Smooth muscle cell (in vitro differentiated cells): ENCODE measurements around the gene TBC1D3K. TPM values are rescaled to one million over a fixed set of nuclear protein-coding genes. Genes with fewer than 3 reads are reported as not detected.
"Not testable (repeated sequence)": the region's sequence is repeated elsewhere in the genome, so short reads cannot be mapped to it uniquely, and the experiment has no call there.

Experiments used
- DNase-seq: peaks from one replicate; lab custom pipeline; 2025; ENCODE audit not compliant: unreplicated experiment; lab: John Stamatoyannopoulos, UW
- H2AFZ ChIP-seq: fragments of 200-600 bp; sonication (generic); 2 replicates; pipeline ENCODE4 v1.6.0; 2016; ENCODE audit warnings: antibody characterized with exemption, low read depth, mild to moderate bottlenecking
- H3F3A ChIP-seq: fragments of 200-600 bp; sonication (generic); 2 replicates; pipeline ENCODE4 v1.6.0; 2017; ENCODE audit warnings: antibody characterized with exemption, low read depth
- H3K27ac ChIP-seq: fragments of 200-600 bp; sonication (generic); 2 replicates; pipeline ENCODE4 v1.5.1; 2016; ENCODE audit warnings: low read depth, mild to moderate bottlenecking
- H3K27me3 ChIP-seq: fragments of 200-600 bp; sonication (generic); 2 replicates; pipeline ENCODE4 v1.6.1; 2016; ENCODE audit warnings: low read depth, mild to moderate bottlenecking
- H3K36me3 ChIP-seq: fragments of 200-600 bp; sonication (generic); 2 replicates; pipeline ENCODE4 v1.5.1; 2016; ENCODE audit warnings: low read depth
- H3K4me1 ChIP-seq: fragments of 200-600 bp; sonication (generic); 2 replicates; pipeline ENCODE4 v1.5.1; 2016; ENCODE audit warnings: low read depth
- H3K4me2 ChIP-seq: fragments of 200-600 bp; sonication (generic); 2 replicates; pipeline ENCODE4 v1.6.0; 2016; ENCODE audit warnings: mild to moderate bottlenecking
- H3K4me3 ChIP-seq: fragments of 200-600 bp; sonication (generic); 2 replicates; pipeline ENCODE4 v1.5.1; 2016; ENCODE audit warnings: mild to moderate bottlenecking
- H3K79me2 ChIP-seq: fragments of 200-600 bp; sonication (generic); 2 replicates; pipeline ENCODE4 v1.6.0; 2016; ENCODE audit warnings: low read depth, mild to moderate bottlenecking
- H3K9ac ChIP-seq: fragments of 200-600 bp; sonication (generic); 2 replicates; pipeline ENCODE4 v1.6.0; 2016; ENCODE audit warnings: low read depth
- H3K9me3 ChIP-seq: fragments of 200-600 bp; sonication (generic); replicated peaks from 2 replicates; pipeline ENCODE4 v1.5.1; 2016; ENCODE audit warnings: low read depth
- H4K20me1 ChIP-seq: fragments of 200-600 bp; sonication (generic); 2 replicates; pipeline ENCODE4 v1.6.0; 2016; ENCODE audit warnings: low read depth
- CTCF ChIP-seq: fragments of 200-600 bp; sonication (generic); IDR thresholded peaks from 2 replicates; pipeline ENCODE4 v1.5.1; 2017; ENCODE audit warnings: borderline replicate concordance, mild to moderate bottlenecking, antibody characterized with exemption; ENCODE audit not compliant: insufficient read depth, poor library complexity, severe bottlenecking
- WGBS: methylation state at CpG from one replicate; pipeline ENCODE4 v1.1.7; 2016; ENCODE audit warnings: low lambda C conversion rate; 5-methylcytosine and 5-hydroxymethylcytosine counted together
- polyA plus RNA-seq: library from polyadenylated mRNA; unstranded; fragments of >200 nt; fragmentation: Nextera tagmentation; extraction: Ambion mirVana; gene quantifications from 2 replicates; pipeline ENCODE4 v1.2.1, GENCODE V29; 2016
- total RNA-seq: library from RNA; depleted of rRNA; stranded (reverse); fragments of >200 nt; gene quantifications from 2 replicates; pipeline ENCODE4 v1.2.3, GENCODE V29; 2014

The TBC1D3K gene
- total RNA-seq = not detected in 2 replicates
- polyA plus RNA-seq = not detected in 2 replicates

- H3K9ac ChIP-seq, H3K27me3 ChIP-seq, H3K4me3 ChIP-seq, H3K4me1 ChIP-seq, H3K79me2 ChIP-seq, H3K36me3 ChIP-seq, DNase-seq, H3F3A ChIP-seq, H3K9me3 ChIP-seq, H2AFZ ChIP-seq, H4K20me1 ChIP-seq, H3K4me2 ChIP-seq, H3K27ac ChIP-seq: not testable (repeated sequence)
- 90% methylated on average over 2 of the region's 10 CpGs for WGBS
Measured at GRCh38 chr17:37924115-37924514, at the start of gene TBC1D3K. TBC1D3K (plus strand) TSS chr17:37924415; CDS start chr17:37926000, 1,585 bp downstream.

GRCh38 chr17:37884516-37884915, 39.7 kb upstream of the TBC1D3K start:
- no peak overlapping the region for H2AFZ ChIP-seq
- H3K4me2 ChIP-seq = no peak overlapping the region
- H4K20me1 ChIP-seq = no peaks in the 10 kb centered on the region
- H3K36me3 ChIP-seq = no peaks in the 10 kb centered on the region
- H3K79me2 ChIP-seq = no peaks in the 10 kb centered on the region
- H3F3A ChIP-seq = no peaks in the 10 kb centered on the region
- WGBS = 65% methylated on average over 2 of the region's 2 CpGs
- H3K27me3 ChIP-seq = no peaks in the 10 kb centered on the region
- no peak overlapping the region for H3K9ac ChIP-seq
- H3K4me3 ChIP-seq = no peak overlapping the region
- H3K27ac ChIP-seq = no peak overlapping the region
- H3K9me3 ChIP-seq = no peaks in the 10 kb centered on the region
- DNase-seq = no peak
- no peak for TF ChIP-seq CTCF
- no peaks in the 10 kb centered on the region for H3K4me1 ChIP-seq

- no peak for TF ChIP-seq CTCF
- no peaks in the 10 kb centered on the region for H3K4me1 ChIP-seq
- H3K4me3 ChIP-seq = no peak overlapping the region
- no peaks in the 10 kb centered on the region for H3K27me3 ChIP-seq
- no peaks in the 10 kb centered on the region for H3K79me2 ChIP-seq
- H3K36me3 ChIP-seq = no peaks in the 10 kb centered on the region
- no peak for DNase-seq
- H3K4me2 ChIP-seq = no peak overlapping the region
- H3F3A ChIP-seq = no peaks in the 10 kb centered on the region
- H2AFZ ChIP-seq = no peak overlapping the region
- no peak overlapping the region for H3K9ac ChIP-seq
- 84% methylated on average over 5 of the region's 5 CpGs for WGBS
- no peak overlapping the region for H3K27ac ChIP-seq
- no peaks in the 10 kb centered on the region for H4K20me1 ChIP-seq
- no peaks in the 10 kb centered on the region for H3K9me3 ChIP-seq
Measured at GRCh38 chr17:37885136-37885535, 39.1 kb upstream of the TBC1D3K start.

GRCh38 chr17:37888881-37889280, 35.3 kb upstream of the TBC1D3K start:
- DNase-seq = no peak
- Histone ChIP-seq H3K9ac (no peak overlapping the region), H3K9me3 (no peaks in the 10 kb centered on the region), H3K27me3 (no peaks in the 10 kb centered on the region), H3K4me1 (no peaks in the 10 kb centered on the region), H3K27ac (no peak overlapping the region), H4K20me1 (no peaks in the 10 kb centered on the region), H3K4me3 (no peak overlapping the region), H3K36me3 (no peaks in the 10 kb centered on the region), H3K4me2 (no peak overlapping the region), H2AFZ (no peak overlapping the region), H3K79me2 (no peaks in the 10 kb centered on the region), H3F3A (no peaks in the 10 kb centered on the region)
- 91% methylated on average over 2 of the region's 2 CpGs for WGBS
- TF ChIP-seq CTCF = no peak

GRCh38 chr17:37896961-37897360, 27.3 kb upstream of the TBC1D3K start:
- H3K27ac ChIP-seq, H3K27me3 ChIP-seq: not testable (repeated sequence)

More at GRCh38 chr17:37896961-37897360, 27.3 kb upstream of the TBC1D3K start:
- H3K4me1 ChIP-seq, H3K4me3 ChIP-seq, H3K9me3 ChIP-seq, H3K9ac ChIP-seq, DNase-seq, H3K4me2 ChIP-seq, H4K20me1 ChIP-seq, H3F3A ChIP-seq, H3K36me3 ChIP-seq, H2AFZ ChIP-seq, H3K79me2 ChIP-seq: not testable (repeated sequence)
